ENCODE data around the gene TRPV4.

Gene TRPV4

GRCh38 chr12:109878247-109878625 is 45.0 kb upstream of the TRPV4 start:
- DNase-seq (ENCODE audit: low read depth): no peak
- TF ChIP-seq CTCF (conservative IDR thresholded peaks at IDR 0.05; ENCODE audit: low read depth, low read length): no peak
- H3K4me3 ChIP-seq (ENCODE audit: low read length): no peak overlapping the region

DNA sequence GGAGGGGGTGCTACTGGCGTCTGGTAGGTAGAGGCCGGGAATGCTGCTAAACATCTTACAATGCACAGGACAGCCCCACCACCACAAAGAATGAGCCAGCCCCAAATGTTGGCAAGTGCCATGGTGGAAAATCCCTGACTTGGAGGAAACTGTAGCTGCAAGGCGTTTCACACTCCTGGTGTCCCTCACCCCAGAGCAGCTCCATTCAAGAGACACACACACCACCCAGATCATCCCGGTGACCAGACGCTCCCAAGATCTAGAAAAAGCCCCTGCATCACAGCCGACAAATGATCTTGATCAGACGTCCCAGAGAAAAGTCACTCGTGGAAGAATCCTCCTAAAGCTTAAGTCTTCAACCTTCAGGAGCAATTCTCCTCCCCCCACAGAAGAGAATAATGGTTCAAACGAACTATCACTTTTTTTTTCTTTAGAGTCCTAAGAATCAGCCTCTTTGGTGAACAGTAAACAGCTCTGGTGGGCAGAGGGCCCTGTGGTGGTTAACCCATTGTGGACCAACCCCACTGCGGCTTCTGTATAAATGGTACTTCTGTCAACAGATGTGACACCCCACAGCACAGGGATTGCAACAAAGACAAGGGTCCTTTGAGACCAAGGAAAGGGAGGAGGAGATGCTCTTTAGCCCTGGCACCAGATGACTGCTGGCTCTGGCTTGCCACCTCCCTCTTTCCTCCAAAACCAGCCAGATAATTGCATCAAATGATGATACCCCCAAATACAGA is 44.5 kb upstream of the TRPV4 start:
- DNase-seq (ENCODE audit: low read depth): no peak
- no peak overlapping the region for H3K4me3 ChIP-seq (ENCODE audit: low read length)
- TF ChIP-seq CTCF (conservative IDR thresholded peaks at IDR 0.05; ENCODE audit: low read depth, low read length): no peak

DNA sequence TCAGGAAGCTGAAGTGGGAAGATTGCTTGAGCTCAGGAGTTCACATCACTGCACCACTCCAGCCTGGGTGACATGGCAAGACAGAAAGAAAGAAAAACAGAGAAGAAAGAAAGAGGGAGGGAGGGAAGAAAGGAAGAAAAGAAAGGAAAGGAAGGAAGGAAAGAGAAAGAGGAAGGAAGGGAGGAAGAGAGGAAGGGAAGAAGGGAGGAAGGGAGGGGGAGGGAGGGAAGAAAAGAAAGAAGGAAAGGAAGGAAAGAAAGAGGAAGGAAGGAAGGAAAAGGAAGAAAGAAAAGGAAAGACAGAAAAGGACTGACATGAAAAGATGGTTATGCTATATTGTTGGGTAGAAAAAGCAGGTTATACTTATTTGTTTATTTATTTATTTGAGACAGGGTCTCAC is 43.2 kb upstream of the TRPV4 start:
- H3K4me3 ChIP-seq (ENCODE audit: low read length): no peak overlapping the region
- no peak for DNase-seq (ENCODE audit: low read depth)
- TF ChIP-seq CTCF (conservative IDR thresholded peaks at IDR 0.05; ENCODE audit: low read depth, low read length): no peak

- DNase-seq (ENCODE audit: low read depth): no peak
- no peak for TF ChIP-seq CTCF (conservative IDR thresholded peaks at IDR 0.05; ENCODE audit: low read depth, low read length)
- H3K4me3 ChIP-seq (ENCODE audit: low read length): no peak overlapping the region
These were observed 42.5 kb upstream of the TRPV4 start for GRCh38 chr12:109875572-109876131.

DNA sequence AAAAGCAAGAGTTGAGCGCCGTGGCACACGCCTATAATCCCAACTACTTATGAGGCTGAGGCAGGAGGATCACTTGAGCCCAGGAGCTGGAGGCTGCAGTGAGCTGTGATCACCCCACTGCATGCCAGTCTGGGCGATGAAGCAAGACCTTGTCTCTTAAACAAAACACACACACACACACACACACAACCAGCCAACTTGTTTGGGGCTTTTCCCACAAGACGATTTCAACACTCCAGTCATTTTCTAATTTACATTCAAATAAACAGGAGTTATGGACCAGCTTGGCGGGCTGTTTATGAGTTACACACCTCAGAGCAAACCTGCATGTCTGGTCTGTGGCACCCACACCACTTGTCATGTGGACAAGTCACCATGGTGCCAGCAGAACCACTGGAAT is 40.5 kb upstream of the TRPV4 start:
- H3K4me3 ChIP-seq (ENCODE audit: low read length): no peak overlapping the region
- TF ChIP-seq CTCF (conservative IDR thresholded peaks at IDR 0.05; ENCODE audit: low read depth, low read length): no peak
- no peak for DNase-seq (ENCODE audit: low read depth)

DNA sequence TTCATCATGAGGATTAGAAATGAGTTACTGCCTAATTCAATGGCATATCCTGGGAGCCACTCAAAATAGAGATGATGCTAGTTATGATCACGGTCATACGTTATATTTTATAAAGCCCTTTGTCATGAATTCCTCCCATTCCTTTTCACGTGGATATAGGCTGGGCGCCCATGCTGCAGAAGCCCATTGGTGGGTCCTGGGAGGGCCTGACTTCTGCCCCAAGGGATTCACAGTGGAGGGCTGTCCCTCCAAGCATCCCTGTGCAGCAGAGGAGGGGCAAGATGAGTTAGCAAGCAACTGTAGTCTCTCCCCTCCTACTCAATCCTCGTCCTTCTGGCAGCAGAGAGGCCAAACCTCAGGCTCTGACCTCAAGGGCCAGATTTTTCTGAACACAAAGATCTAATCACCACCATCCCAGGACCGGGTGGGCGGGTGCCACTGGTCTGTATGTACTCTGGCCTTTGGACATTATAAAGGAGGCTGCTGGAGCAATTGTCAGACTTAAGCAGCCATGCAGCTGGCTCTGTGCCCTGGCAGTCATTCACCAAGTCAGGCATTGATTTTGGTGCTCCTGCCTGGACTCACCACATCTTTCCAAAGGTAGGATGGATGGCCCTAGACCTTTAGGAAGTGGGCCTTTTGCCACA is 38.6 kb upstream of the TRPV4 start:
- TF ChIP-seq CTCF (conservative IDR thresholded peaks at IDR 0.05; ENCODE audit: low read depth, low read length): no peak

DNA sequence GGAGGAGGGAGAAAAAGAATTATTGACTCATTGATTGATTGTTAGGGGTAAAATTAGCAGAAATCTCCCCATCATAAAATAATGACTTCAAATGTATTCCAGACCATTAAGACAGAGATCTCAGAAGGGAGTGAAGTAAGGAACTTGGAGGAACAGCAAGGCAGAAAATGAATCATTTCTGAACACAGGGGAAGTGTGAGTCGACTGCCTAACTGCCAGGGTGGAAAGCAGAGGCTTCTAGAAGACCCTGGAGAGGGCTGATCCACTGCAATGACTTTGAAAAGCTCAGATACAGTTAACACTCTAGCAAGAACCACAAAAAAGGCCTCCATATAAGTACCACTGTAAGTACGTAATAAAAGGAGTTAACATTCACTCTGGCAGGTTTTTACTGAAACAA is 37.5 kb upstream of the TRPV4 start:
- no peak for DNase-seq (ENCODE audit: low read depth)
- H3K4me3 ChIP-seq (ENCODE audit: low read length): no peak overlapping the region
- no peak for TF ChIP-seq CTCF (conservative IDR thresholded peaks at IDR 0.05; ENCODE audit: low read depth, low read length)

More for the DNA sequence above, 38.6 kb upstream of the TRPV4 start:
- H3K4me3 ChIP-seq (ENCODE audit: low read length): no peak overlapping the region
- no peak for DNase-seq (ENCODE audit: low read depth)

All from retinal pigment epithelial cell (primary cell).